K562 (cell line): ENCODE data around the gene MAGI2. TPM values are rescaled to one million over a fixed set of nuclear protein-coding genes. Genes with fewer than 3 reads are reported as not detected.

Source experiments
- ATF1 ChIP-seq, 2 experiments: fragments of 450-650 bp in 1 of 2; IDR thresholded peaks; 2 replicates each; pipeline ENCODE4 v1.6.1; 2016; ENCODE audit warnings: missing compliant biosample characterization in 1 of 2, missing genetic modification characterization in 1 of 2
- ATF4 ChIP-seq: fragments of 450-650 bp; formaldehyde crosslinking; IDR thresholded peaks from 2 replicates; pipeline ENCODE4 v1.4.0; 2022; ENCODE audit warnings: mild to moderate bottlenecking, moderate library complexity
- BHLHE40 ChIP-seq: IDR thresholded peaks from 2 replicates; pipeline ENCODE4 v1.6.1; 2011; ENCODE audit warnings: low read length, improper control_type of control experiment
- C11orf30 ChIP-seq: fragments of 450-650 bp; IDR thresholded peaks from 2 replicates; pipeline ENCODE4 v1.6.1; 2016; ENCODE audit warnings: low read depth, mild to moderate bottlenecking
- CC2D1A ChIP-seq: fragments of 450-650 bp; IDR thresholded peaks from 2 replicates; pipeline ENCODE4 v1.6.1; 2017; ENCODE audit warnings: mild to moderate bottlenecking
- CTBP1 ChIP-seq: fragments of 450-650 bp; IDR thresholded peaks from 2 replicates; pipeline ENCODE4 v1.6.1; 2016; ENCODE audit warnings: borderline replicate concordance
- DIDO1 ChIP-seq: fragments of 450-650 bp; IDR thresholded peaks from 2 replicates; pipeline ENCODE4 v1.6.1; 2016; ENCODE audit warnings: low read depth, missing biosample characterization, missing genetic modification characterization
- ERF ChIP-seq: fragments of 450-650 bp; formaldehyde crosslinking; IDR thresholded peaks from 2 replicates; pipeline ENCODE4 v1.4.0; 2020; ENCODE audit warnings: mild to moderate bottlenecking, mixed read lengths
- FOSL1 ChIP-seq: fragments of 200-800 bp; sonication (Bioruptor generic); conservative IDR thresholded peaks from 2 replicates; pipeline ENCODE4 v1.6.1; 2016; ENCODE audit warnings: missing genetic modification characterization, missing compliant biosample characterization
- HES1 ChIP-seq: fragments of 450-650 bp; IDR thresholded peaks from 2 replicates; pipeline ENCODE4 v1.6.1; 2016; ENCODE audit warnings: low read depth, mild to moderate bottlenecking, moderate library complexity
- KLF1 ChIP-seq: fragments of 450-650 bp; IDR thresholded peaks from 2 replicates; pipeline ENCODE4 v1.6.1; 2016; ENCODE audit warnings: missing genetic modification characterization, missing compliant biosample characterization
- MTF1 ChIP-seq: fragments of 250-450 bp; sonication (Bioruptor Pico); IDR thresholded peaks from 2 replicates; pipeline ENCODE4 v1.9.0; 2021; ENCODE audit warnings: moderate library complexity, mild to moderate bottlenecking, inconsistent platforms, borderline replicate concordance
- NFE2L1 ChIP-seq: fragments of 450-650 bp; IDR thresholded peaks from 2 replicates; pipeline ENCODE4 v1.6.1; 2016; ENCODE audit warnings: missing genetic modification characterization, low read depth, mild to moderate bottlenecking, missing compliant biosample characterization, moderate library complexity, borderline replicate concordance
- NFIX ChIP-seq: fragments of 250-450 bp; sonication (Bioruptor Pico); IDR thresholded peaks from 2 replicates; pipeline ENCODE4 v1.4.0; 2020; ENCODE audit warnings: low read depth, mild to moderate bottlenecking, moderate library complexity
- SAFB ChIP-seq: fragments of 200-400 bp; formaldehyde crosslinking; IDR thresholded peaks from 2 replicates; pipeline ENCODE4 v1.6.1; 2017; ENCODE audit warnings: low read depth, low read length, borderline replicate concordance
- SIN3A ChIP-seq, 2 experiments: fragments of 150-350 bp in 1 of 2; IDR thresholded peaks; 2 replicates each; pipeline ENCODE4 v1.6.1; 2011 to 2016; ENCODE audit warnings: borderline replicate concordance in 2 of 2, low read depth in 2 of 2, low read length in 2 of 2, mild to moderate bottlenecking in 2 of 2, moderate library complexity in 2 of 2; ENCODE audit not compliant: control insufficient read depth in 1 of 2
- SPI1 ChIP-seq: IDR thresholded peaks from 2 replicates; pipeline ENCODE4 v1.6.1; 2011; ENCODE audit warnings: low read depth, low read length, control low read depth, borderline replicate concordance
- ZKSCAN8 ChIP-seq: fragments of 200-800 bp; sonication (Bioruptor generic); IDR thresholded peaks from 2 replicates; pipeline ENCODE4 v1.6.1; 2016; ENCODE audit warnings: missing genetic modification characterization, missing compliant biosample characterization
- ZNF316 ChIP-seq: fragments of 450-650 bp; IDR thresholded peaks from 2 replicates; pipeline ENCODE4 v1.6.1; 2016
- ZNF431 ChIP-seq: sonication (generic); formaldehyde crosslinking; IDR thresholded peaks from 2 replicates; pipeline ENCODE4 v1.8.0; 2022; ENCODE audit warnings: mild to moderate bottlenecking, missing genetic modification reagents
- polyA plus RNA-seq, 8 experiments: library from polyadenylated mRNA; depleted of rRNA in 4 of 8; stranded (reverse) in 5 of 8; unstranded in 3 of 8; fragments of >200 nt; fragmentation: Nextera tagmentation in 2 of 8; fragmentation: Illumina TruSeq in 1 of 8; extraction: Ambion mirVana in 2 of 8; extraction: Trizol in 1 of 8; gene quantifications; 2 replicates each; pipeline versions ENCODE4 v1.2.1 to v1.2.3, GENCODE V29; 2011 to 2014; ENCODE audit warnings: inconsistent platforms in 1 of 8, missing spikeins in 1 of 8
- total RNA-seq, 7 experiments: library from RNA; depleted of rRNA in 6 of 7; stranded (reverse); fragments of >200 nt in 6 of 7; fragmentation: Illumina TruSeq in 2 of 7; extraction: Trizol in 2 of 7; gene quantifications; 2 replicates each; pipeline versions ENCODE4 v1.2.1 to v1.2.3, GENCODE V29; 2011 to 2021; ENCODE audit warnings: low replicate concordance in 1 of 7
- TF ChIP-seq, protein P1 (sequence below), 3 experiments: fragments of 200-800 bp in 1 of 3; fragments of 250-450 bp in 1 of 3; fragments of 450-650 bp in 1 of 3; sonication (Bioruptor Pico) in 1 of 3; sonication (Bioruptor generic) in 1 of 3; formaldehyde crosslinking in 1 of 3; IDR thresholded peaks; 2 replicates each; pipeline versions ENCODE4 v1.6.1 to v1.8.0; 2016 to 2022; ENCODE audit warnings: mild to moderate bottlenecking in 2 of 3, missing genetic modification characterization in 2 of 3, missing compliant biosample characterization in 1 of 3, moderate library complexity in 1 of 3
- TF ChIP-seq, protein P2 (sequence below): sonication (generic); formaldehyde crosslinking; IDR thresholded peaks from 2 replicates; pipeline ENCODE4 v1.8.0; 2022; ENCODE audit warnings: missing genetic modification reagents, mild to moderate bottlenecking, moderate library complexity, borderline replicate concordance

Gene MAGI2
- total and polyA plus RNA-seq, 9 of the 15 experiments (the other 6 are each of a cell fraction or from before 2014, with no cell fraction given): 0.27 to 1.4 (median 0.70) TPM

GRCh38 chr7:77989981-77990566 is 1463.4 kb downstream of the MAGI2 start (continued):
- TF ChIP-seq, protein P1, sequence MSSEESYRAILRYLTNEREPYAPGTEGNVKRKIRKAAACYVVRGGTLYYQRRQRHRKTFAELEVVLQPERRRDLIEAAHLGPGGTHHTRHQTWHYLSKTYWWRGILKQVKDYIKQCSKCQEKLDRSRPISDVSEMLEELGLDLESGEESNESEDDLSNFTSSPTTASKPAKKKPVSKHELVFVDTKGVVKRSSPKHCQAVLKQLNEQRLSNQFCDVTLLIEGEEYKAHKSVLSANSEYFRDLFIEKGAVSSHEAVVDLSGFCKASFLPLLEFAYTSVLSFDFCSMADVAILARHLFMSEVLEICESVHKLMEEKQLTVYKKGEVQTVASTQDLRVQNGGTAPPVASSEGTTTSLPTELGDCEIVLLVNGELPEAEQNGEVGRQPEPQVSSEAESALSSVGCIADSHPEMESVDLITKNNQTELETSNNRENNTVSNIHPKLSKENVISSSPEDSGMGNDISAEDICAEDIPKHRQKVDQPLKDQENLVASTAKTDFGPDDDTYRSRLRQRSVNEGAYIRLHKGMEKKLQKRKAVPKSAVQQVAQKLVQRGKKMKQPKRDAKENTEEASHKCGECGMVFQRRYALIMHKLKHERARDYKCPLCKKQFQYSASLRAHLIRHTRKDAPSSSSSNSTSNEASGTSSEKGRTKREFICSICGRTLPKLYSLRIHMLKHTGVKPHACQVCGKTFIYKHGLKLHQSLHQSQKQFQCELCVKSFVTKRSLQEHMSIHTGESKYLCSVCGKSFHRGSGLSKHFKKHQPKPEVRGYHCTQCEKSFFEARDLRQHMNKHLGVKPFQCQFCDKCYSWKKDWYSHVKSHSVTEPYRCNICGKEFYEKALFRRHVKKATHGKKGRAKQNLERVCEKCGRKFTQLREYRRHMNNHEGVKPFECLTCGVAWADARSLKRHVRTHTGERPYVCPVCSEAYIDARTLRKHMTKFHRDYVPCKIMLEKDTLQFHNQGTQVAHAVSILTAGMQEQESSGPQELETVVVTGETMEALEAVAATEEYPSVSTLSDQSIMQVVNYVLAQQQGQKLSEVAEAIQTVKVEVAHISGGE (CRISPR knock-in tag; IDR thresholded peaks at IDR 0.05): peak in 1 of 3 experiments; percentile 66; a peak in 2 of 6 replicates
- TF ChIP-seq HES1: peak; percentile 52; the same call in 1 of the 2 replicates
- no peak for TF ChIP-seq MTF1 (CRISPR knock-in tag)
- TF ChIP-seq, protein P2, sequence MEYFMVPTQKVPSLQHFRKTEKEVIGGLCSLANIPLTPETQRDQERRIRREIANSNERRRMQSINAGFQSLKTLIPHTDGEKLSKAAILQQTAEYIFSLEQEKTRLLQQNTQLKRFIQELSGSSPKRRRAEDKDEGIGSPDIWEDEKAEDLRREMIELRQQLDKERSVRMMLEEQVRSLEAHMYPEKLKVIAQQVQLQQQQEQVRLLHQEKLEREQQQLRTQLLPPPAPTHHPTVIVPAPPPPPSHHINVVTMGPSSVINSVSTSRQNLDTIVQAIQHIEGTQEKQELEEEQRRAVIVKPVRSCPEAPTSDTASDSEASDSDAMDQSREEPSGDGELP: peak; percentile 93
- peak; percentile 45; the same call in 1 of the 2 replicates for TF ChIP-seq SPI1
- TF ChIP-seq SAFB: no peak
- no peak for TF ChIP-seq ATF1 (CRISPR knock-in tag; IDR thresholded peaks at IDR 0.05)
- TF ChIP-seq ATF1 (tag; IDR thresholded peaks at IDR 0.05): peak; percentile 63
- peak; percentile 53; the same call in 1 of the 2 replicates for TF ChIP-seq KLF1 (tag)
- TF ChIP-seq ZNF316: peak; percentile 96
- TF ChIP-seq FOSL1 (tag): peak; percentile 79
- peak; percentile 21; the same call in 1 of the 2 replicates for TF ChIP-seq BHLHE40
- TF ChIP-seq ZKSCAN8 (CRISPR knock-in tag): 0 out of 2 replicates have a peak, but pooled peaks have one; percentile 27
- TF ChIP-seq DIDO1 (tag): peak; percentile 30
- 0 out of 4 replicates have a peak, but pooled peaks of 1 of the 2 experiments have one; percentile 49 for TF ChIP-seq SIN3A (IDR thresholded peaks at IDR 0.05; ENCODE audit: borderline replicate concordance in 2 of 2, control insufficient read depth in 1 of 2, low read depth in 2 of 2, low read length in 2 of 2)
- TF ChIP-seq CTBP1: peak; percentile 73
- TF ChIP-seq CC2D1A: peak; percentile 56
- peak; percentile 44; the same call in 1 of the 2 replicates for TF ChIP-seq ATF4 (CRISPR knock-in tag)
- TF ChIP-seq ERF (CRISPR knock-in tag): no peak
- peak; percentile 75 for TF ChIP-seq NFE2L1
- peak; percentile 96 for TF ChIP-seq C11orf30
- TF ChIP-seq NFIX: peak; percentile 51; the same call in 1 of the 2 replicates
- no peak for TF ChIP-seq ZNF431 (CRISPR knock-in tag)
